GM23338 (cell line): Measurements from ENCODE around the gene SLBP. TPM values are rescaled to one million over a fixed set of nuclear protein-coding genes. Genes with fewer than 3 reads are reported as not detected.

Experiments used
- ATAC-seq: fragments of 200-7000 bp; cut with Tn5 transposase; 3 replicates; pipeline ENCODE4 v1.9.1; 2020
- DNase-seq: peaks from one replicate; pipeline ENCODE4 v3.0.0-alpha.2; 2015; ENCODE audit warnings: low spot score
- H2AFZ ChIP-seq: fragments of 200-600 bp; sonication (generic); 2 replicates; pipeline ENCODE4 v1.8.0; 2016; ENCODE audit warnings: antibody characterized with exemption, mild to moderate bottlenecking, moderate library complexity
- H3F3A ChIP-seq: fragments of 200-600 bp; sonication (generic); replicated peaks from 2 replicates; pipeline ENCODE4 v1.8.0; 2017; ENCODE audit warnings: antibody characterized with exemption, mixed run types, low read depth
- H3K27ac ChIP-seq: fragments of 200-600 bp; sonication (generic); 2 replicates; pipeline ENCODE4 v1.6.1; 2016; ENCODE audit warnings: low read depth
- H3K27me3 ChIP-seq: fragments of 200-600 bp; sonication (generic); 2 replicates; pipeline ENCODE4 v1.8.0; 2016; ENCODE audit warnings: mild to moderate bottlenecking, mixed run types, moderate library complexity; ENCODE audit not compliant: insufficient read depth
- H3K36me3 ChIP-seq: fragments of 200-600 bp; sonication (generic); 2 replicates; pipeline ENCODE4 v1.8.0; 2016; ENCODE audit warnings: mild to moderate bottlenecking; ENCODE audit not compliant: insufficient read depth
- H3K4me1 ChIP-seq: fragments of 200-600 bp; sonication (generic); 2 replicates; pipeline ENCODE4 v1.8.0; 2016; ENCODE audit warnings: mild to moderate bottlenecking, moderate library complexity; ENCODE audit not compliant: insufficient read depth
- H3K4me2 ChIP-seq: fragments of 200-600 bp; sonication (generic); 2 replicates; pipeline ENCODE4 v1.7.1; 2017; ENCODE audit warnings: mixed run types
- H3K4me3 ChIP-seq: fragments of 200-600 bp; sonication (generic); 2 replicates; pipeline ENCODE4 v1.6.1; 2016; ENCODE audit warnings: mixed run types
- H3K79me2 ChIP-seq: fragments of 200-600 bp; sonication (generic); replicated peaks from 2 replicates; pipeline ENCODE4 v1.8.0; 2017; ENCODE audit warnings: mild to moderate bottlenecking; ENCODE audit not compliant: insufficient read depth
- H3K9me2 ChIP-seq: fragments of 200-600 bp; sonication (generic); 2 replicates; pipeline ENCODE4 v1.8.0; 2017; ENCODE audit not compliant: insufficient read depth
- H4K20me1 ChIP-seq: fragments of 200-600 bp; sonication (generic); replicated peaks from 2 replicates; pipeline ENCODE4 v1.8.0; 2017; ENCODE audit warnings: mild to moderate bottlenecking; ENCODE audit not compliant: insufficient read depth
- H3K27ac Mint-ChIP-seq: 2 replicates; pipeline ENCODE4 v1.8.0; 2020; ENCODE audit warnings: inconsistent platforms, mild to moderate bottlenecking, moderate library complexity, mixed read lengths
- H3K27me3 Mint-ChIP-seq: 3 replicates; pipeline ENCODE4 v1.8.0; 2022; ENCODE audit warnings: low read depth, mild to moderate bottlenecking, moderate library complexity, mixed read lengths, inconsistent platforms; ENCODE audit not compliant: insufficient read depth, poor library complexity
- H3K36me3 Mint-ChIP-seq: 3 replicates; pipeline ENCODE4 v1.8.0; 2021; ENCODE audit warnings: low read depth, mild to moderate bottlenecking, inconsistent platforms, moderate library complexity, mixed read lengths
- H3K4me1 Mint-ChIP-seq: 3 replicates; pipeline ENCODE4 v1.8.0; 2020; ENCODE audit warnings: mild to moderate bottlenecking, inconsistent platforms, mixed read lengths
- H3K4me3 Mint-ChIP-seq: 3 replicates; pipeline ENCODE4 v1.8.0; 2021; ENCODE audit warnings: moderate library complexity, mild to moderate bottlenecking, inconsistent platforms, mixed read lengths
- H3K9me3 Mint-ChIP-seq: 3 replicates; pipeline ENCODE4 v1.8.0; 2020; ENCODE audit warnings: moderate library complexity, mild to moderate bottlenecking, inconsistent platforms, mixed read lengths
- CREB1 ChIP-seq: fragments of 250-450 bp; sonication (Bioruptor Pico); IDR thresholded peaks from 2 replicates; pipeline ENCODE4 v1.5.0; 2020; ENCODE audit warnings: low read depth, mild to moderate bottlenecking, moderate library complexity
- CTCF ChIP-seq, 2 experiments: fragments of 200-600 bp in 1 of 2; sonication (generic) in 1 of 2; conservative IDR thresholded peaks; 2 replicates each; pipeline versions ENCODE4 v1.5.1 to v1.6.1; 2016 to 2017; ENCODE audit warnings: antibody characterized with exemption in 2 of 2, low read depth in 2 of 2, mild to moderate bottlenecking in 2 of 2, moderate library complexity in 1 of 2
- ETS1 ChIP-seq: IDR thresholded peaks from 2 replicates; pipeline ENCODE4 v1.6.1; 2016; ENCODE audit warnings: antibody characterized with exemption
- EZH2 ChIP-seq: fragments of 200-600 bp; sonication (generic); IDR thresholded peaks from one replicate; pipeline ENCODE4 v1.8.0; 2017; ENCODE audit warnings: antibody characterized with exemption, mild to moderate bottlenecking, low read depth; ENCODE audit not compliant: unreplicated experiment
- EZH2phosphoT487 ChIP-seq: fragments of 200-600 bp; sonication (generic); IDR thresholded peaks from one replicate; pipeline ENCODE4 v1.8.1; 2018; ENCODE audit warnings: antibody characterized with exemption; ENCODE audit not compliant: unreplicated experiment
- JUNB ChIP-seq: IDR thresholded peaks from one replicate; pipeline ENCODE4 v1.6.1; 2016; ENCODE audit warnings: antibody characterized with exemption; ENCODE audit not compliant: unreplicated experiment
- NANOG ChIP-seq: IDR thresholded peaks from 2 replicates; pipeline ENCODE4 v1.6.1; 2016; ENCODE audit warnings: antibody characterized with exemption, borderline replicate concordance
- POLR2AphosphoS5 ChIP-seq: IDR thresholded peaks from 2 replicates; pipeline ENCODE4 v1.6.1; 2016; ENCODE audit warnings: antibody characterized with exemption, low read depth
- REST ChIP-seq: IDR thresholded peaks from one replicate; pipeline ENCODE4 v1.6.1; 2018; ENCODE audit warnings: antibody characterized with exemption; ENCODE audit not compliant: unreplicated experiment
- STAT1 ChIP-seq: IDR thresholded peaks from one replicate; pipeline ENCODE4 v1.6.1; 2016; ENCODE audit warnings: antibody characterized with exemption; ENCODE audit not compliant: unreplicated experiment
- ZNF114 ChIP-seq: fragments of 250-450 bp; sonication (Bioruptor Pico); IDR thresholded peaks from 2 replicates; pipeline ENCODE4 v1.5.0; 2020; ENCODE audit warnings: mild to moderate bottlenecking, moderate library complexity
- ZNF331 ChIP-seq: fragments of 250-450 bp; sonication (Bioruptor Pico); IDR thresholded peaks from 2 replicates; pipeline ENCODE4 v1.5.0; 2020; ENCODE audit warnings: low read depth, mild to moderate bottlenecking, moderate library complexity
- ZNF462 ChIP-seq: fragments of 250-450 bp; sonication (Bioruptor Pico); IDR thresholded peaks from 2 replicates; pipeline ENCODE4 v1.5.0; 2020; ENCODE audit warnings: mild to moderate bottlenecking, moderate library complexity
- polyA plus RNA-seq: library from polyadenylated mRNA; unstranded; fragments of >200 nt; fragmentation: Nextera tagmentation; extraction: Ambion mirVana; gene quantifications from 2 replicates; pipeline ENCODE4 v1.2.1, GENCODE V29; 2016
- total RNA-seq: library from RNA; depleted of rRNA; stranded (reverse); fragments of >200 nt; shearing (Covaris generic); gene quantifications from 2 replicates; pipeline ENCODE4 v1.2.3, GENCODE V29; 2014

The SLBP gene
- total and polyA plus RNA-seq, 2 experiments from 2014 or later, result 54.4 to 58.6 TPM

GRCh38 chr4:1686440-1687036 lies 25.6 kb downstream of the SLBP start:
- peaks cover 2% of the 10 kb centered on the region; the same call in 2 of the 3 replicates for H3K9me3 Mint-ChIP-seq
- H3K36me3 Mint-ChIP-seq, result peaks cover 21% of the 10 kb centered on the region
- no peak overlapping the region for H3K4me2 ChIP-seq
- H3K9me2 ChIP-seq, result no peaks in the 10 kb centered on the region
- no peak overlapping the region for H2AFZ ChIP-seq
- no peaks in the 10 kb centered on the region for H3K79me2 ChIP-seq
- ATAC-seq, result no peak
- H3K4me3 Mint-ChIP-seq, result no peak overlapping the region
- H3F3A ChIP-seq, result peaks cover 12% of the 10 kb centered on the region
- no peaks in the 10 kb centered on the region for H4K20me1 ChIP-seq
- no peak overlapping the region for H3K27ac ChIP-seq
- no peak for DNase-seq
- peaks cover 16% of the 10 kb centered on the region for H3K27me3 Mint-ChIP-seq
- H3K4me1 Mint-ChIP-seq, result peaks cover 8% of the 10 kb centered on the region; the same call in 2 of the 3 replicates
- H3K4me3 ChIP-seq, result no peak overlapping the region
- H3K27me3 ChIP-seq, result peaks cover 22% of the 10 kb centered on the region
- TF ChIP-seq POLR2AphosphoS5 (no peak), STAT1 (no peak), EZH2phosphoT487 (no peak), NANOG (no peak), CREB1 (CRISPR knock-in tag) (no peak), ZNF114 (no peak), ETS1 (no peak), JUNB (no peak), REST (no peak), ZNF462 (no peak), EZH2 (no peak), ZNF331 (CRISPR knock-in tag) (no peak), CTCF (conservative IDR thresholded peaks at IDR 0.05; ENCODE audit: low read depth in 2 of 2) (no peak)
- 0 out of 2 replicates have a peak, but pooled peaks cover 5% of the 10 kb centered on the region for H3K4me1 ChIP-seq
- H3K36me3 ChIP-seq, result no peaks in the 10 kb centered on the region
- H3K27ac Mint-ChIP-seq, result no peak overlapping the region
